HG02970 (cell line): ENCODE measurements around the gene SLC39A11.
"Not testable (repeated sequence)": the region's sequence is repeated elsewhere in the genome, so short reads cannot be mapped to it uniquely, and the experiment has no call there.

Experiments
- ATAC-seq: cut with Tn5 transposase; IDR thresholded peaks from one replicate; pipeline ENCODE4 v1.9.1; 2021; ENCODE audit warnings: mild to moderate bottlenecking, moderate library complexity, moderate number of reproducible peaks; ENCODE audit not compliant: unreplicated experiment, low FRiP score

The SLC39A11 gene

GRCh38 chr17:73092523-73093135 lies at the start of gene SLC39A11:
TSS of gene SLC39A11 (minus strand) at chr17:73092688. CDS start at chr17:73088764, 3,924 bp downstream.
- ATAC-seq, result peak; percentile 98

DNA sequence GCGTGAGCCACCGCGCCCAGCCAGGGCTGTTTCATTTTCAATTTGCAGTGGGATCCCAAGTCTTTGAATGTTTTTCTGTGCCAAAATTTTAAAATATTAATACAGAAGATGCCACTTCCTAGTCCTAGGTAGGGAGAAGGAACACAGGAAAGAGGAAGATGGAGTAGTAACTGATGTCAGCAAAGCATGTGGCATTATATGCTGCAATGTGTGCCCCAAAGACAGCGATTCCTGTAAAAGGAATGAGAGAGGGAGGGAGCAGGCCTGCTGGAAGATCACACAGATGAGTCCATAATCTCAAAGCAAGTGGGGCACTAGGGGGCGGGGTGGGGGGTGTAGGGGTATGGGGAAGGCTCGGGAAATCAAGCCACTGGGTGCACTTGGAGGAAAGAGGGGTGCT lies 48.9 kb upstream of the SLC39A11 start:
- ATAC-seq, result no peak

- no peak for ATAC-seq
Observed at GRCh38 chr17:73140566-73140965, 48.1 kb upstream of the SLC39A11 start.

DNA sequence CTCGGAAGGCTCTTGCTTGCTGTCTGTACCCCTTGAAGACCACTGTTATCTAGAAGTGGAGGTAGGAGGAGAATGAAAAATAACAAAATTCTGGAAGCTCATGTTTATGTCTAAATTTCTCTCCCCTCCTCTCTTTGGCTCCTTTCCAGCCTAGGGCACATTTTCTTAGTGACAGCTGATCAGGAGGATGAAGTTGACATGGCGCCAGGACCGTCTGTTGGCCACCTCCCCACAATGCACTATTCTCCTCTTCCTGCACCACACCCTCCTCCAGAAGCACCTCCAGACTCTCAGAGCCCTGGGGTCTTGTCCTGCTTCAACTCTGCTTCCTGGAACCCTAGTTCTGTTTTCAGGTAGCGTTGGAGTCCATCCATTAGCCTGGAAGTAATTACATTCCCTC lies 46.8 kb upstream of the SLC39A11 start:
- ATAC-seq, result no peak

DNA sequence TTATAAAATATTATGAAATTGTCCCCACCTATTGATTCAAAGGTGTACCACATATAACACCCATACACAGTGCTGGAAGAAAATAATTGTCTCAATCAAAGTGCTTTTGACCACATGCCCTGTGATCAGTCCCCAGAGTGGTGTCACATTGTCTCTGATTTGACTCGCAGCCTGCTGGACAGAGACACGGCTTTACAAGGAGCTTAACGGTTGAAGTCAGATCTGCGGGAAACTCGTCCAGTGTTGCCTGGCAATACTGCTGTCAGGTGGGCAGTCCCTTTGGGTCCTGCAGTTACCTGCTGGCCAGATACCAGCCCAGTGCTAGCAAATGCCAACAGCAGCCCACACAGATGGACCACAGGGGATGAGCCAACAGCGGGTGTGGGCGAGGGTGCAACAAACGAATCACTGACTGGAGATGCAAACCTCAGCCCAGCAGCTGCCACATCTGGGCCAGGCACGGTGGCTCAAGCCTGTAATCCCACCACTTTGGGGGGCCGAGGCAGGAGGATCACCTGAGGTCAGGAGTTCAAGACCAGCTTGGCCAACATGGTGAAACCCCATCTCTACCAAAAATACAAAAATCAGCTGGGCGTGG lies 46.2 kb upstream of the SLC39A11 start:
- ATAC-seq, result no peak

DNA sequence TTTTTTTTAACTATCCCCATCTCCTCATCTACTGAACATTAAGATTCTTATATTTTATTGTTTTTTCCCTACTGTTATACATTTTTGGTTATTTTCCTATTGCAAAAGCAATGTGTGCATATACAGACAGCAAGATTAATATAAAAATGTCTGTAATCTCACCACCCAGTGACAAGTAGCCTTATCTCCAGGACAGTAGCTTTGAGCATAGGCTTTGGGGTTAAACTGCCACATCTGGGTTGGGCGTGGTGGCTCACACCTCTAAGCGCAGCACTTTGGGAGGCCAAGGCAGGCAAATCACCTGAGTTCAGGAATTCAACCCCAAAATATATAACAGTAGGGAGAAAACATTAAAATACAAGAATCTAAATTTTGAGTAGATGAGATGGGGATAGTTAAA lies 44.9 kb upstream of the SLC39A11 start:
- ATAC-seq, result no peak

DNA sequence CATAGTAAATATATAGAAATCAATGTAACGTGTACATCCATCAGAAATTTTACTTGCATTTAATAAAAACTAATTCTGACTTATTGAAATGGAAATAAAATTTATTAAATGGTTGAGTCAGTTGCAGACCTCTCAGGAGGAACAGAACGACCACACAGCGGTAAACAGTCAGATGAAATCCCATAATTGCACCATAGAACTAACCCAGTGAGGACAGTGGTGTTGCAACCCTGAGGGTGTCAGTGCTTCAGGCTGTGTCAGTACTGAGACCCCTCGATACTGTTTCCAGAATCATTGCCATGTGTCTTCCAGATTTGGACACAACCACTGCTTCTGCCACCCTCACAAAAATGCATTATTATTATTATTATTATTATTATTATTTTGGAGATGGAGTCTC lies 43.3 kb upstream of the SLC39A11 start:
- ATAC-seq, result no peak

GRCh38 chr17:73133911-73134649 lies 41.6 kb upstream of the SLC39A11 start:
- ATAC-seq, result no peak

GRCh38 chr17:73132085-73132492 lies 39.6 kb upstream of the SLC39A11 start:
- ATAC-seq, result no peak

DNA sequence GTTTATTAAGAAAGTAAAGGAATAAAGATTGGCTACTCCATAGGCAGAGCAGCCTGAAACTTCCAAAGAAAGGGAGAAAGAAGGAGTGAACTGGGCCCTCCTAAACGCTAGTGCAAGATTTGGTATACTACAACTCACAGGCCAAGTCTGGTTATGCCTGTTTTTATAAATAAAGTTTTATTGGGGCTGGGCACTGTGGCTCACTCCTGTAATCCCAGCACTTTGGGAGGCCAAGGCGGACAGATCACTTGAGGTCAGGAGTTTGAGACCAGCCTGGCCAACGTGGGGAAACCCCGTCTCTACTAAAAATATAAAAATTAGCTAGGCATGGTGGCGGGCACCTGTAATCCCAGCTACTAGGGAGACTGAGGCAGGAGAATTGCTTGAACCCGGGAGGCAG lies 39.0 kb upstream of the SLC39A11 start:
- ATAC-seq, result not testable (repeated sequence)

DNA sequence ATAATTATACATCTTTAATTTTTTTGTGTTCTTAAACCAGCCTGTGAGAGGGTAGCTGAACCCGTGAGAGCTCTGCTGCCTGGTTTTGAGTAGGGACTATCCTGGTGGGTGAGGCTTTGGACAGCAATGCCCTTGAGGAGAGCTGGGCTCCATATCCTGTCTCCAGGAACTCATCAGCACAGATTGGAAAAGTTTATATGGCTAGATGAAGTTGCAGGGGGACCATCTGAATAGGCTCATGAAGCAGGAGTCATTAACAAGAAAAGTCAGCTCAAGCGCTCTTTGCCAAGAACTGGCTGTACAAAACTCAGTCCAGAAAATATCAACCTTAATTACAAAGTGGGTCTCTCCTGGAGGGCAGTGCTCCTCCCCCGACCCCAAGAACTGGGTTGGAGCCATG lies 38.5 kb upstream of the SLC39A11 start:
- no peak for ATAC-seq

DNA sequence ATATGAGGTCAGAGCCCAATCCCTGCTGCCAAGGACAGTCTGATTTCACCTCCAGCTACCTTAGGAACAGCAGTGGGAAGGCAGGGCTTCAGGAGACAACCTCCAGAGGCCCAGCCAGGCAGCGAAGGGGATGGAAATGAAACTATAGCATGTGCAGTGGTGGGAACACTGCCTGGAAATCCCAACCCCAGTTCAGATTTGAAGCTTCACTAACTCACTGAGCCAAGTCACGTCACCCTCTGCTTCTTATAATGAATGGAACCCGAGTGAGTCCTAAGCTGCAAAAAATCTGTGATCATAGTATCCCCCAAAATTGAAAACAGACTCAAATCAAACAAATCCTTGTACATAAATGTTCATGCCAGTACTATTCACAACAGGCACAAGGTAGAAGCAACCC lies 36.0 kb upstream of the SLC39A11 start:
- no peak for ATAC-seq

DNA sequence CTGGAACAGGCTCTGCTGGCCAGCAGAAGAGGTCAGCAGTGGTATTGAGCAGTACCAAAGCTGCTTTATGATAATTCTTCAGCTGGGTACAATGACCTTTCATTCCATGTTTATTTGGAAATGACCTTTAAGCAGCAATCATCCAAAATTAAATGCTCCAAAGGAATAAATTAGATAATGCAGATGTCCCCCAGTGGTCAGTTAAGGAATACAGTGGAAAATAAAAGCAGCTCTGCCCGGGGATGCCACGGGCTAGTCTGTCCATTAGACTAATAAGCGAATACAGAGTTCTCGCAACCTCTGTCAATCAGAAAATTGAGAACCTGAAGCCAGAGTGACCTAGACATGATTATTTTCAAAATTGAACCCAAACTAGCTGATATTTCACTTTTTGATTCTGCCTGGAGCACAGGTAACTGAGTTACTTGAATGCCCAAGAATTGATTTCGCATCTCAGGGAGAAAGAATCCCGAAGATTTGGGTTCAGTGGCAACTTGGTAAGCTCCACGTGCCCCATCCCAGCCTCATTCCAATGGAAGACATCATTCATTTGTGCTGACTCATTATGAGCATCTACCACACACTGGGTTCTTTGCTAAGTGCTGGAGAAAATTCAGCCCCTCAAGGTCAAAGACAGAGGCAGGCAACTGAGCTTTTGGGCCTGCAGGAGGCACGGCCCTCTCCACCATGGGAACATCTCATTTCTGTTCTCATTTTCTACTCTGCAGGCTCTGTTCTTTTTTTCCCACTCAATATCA lies 34.4 kb upstream of the SLC39A11 start:
- no peak for ATAC-seq

DNA sequence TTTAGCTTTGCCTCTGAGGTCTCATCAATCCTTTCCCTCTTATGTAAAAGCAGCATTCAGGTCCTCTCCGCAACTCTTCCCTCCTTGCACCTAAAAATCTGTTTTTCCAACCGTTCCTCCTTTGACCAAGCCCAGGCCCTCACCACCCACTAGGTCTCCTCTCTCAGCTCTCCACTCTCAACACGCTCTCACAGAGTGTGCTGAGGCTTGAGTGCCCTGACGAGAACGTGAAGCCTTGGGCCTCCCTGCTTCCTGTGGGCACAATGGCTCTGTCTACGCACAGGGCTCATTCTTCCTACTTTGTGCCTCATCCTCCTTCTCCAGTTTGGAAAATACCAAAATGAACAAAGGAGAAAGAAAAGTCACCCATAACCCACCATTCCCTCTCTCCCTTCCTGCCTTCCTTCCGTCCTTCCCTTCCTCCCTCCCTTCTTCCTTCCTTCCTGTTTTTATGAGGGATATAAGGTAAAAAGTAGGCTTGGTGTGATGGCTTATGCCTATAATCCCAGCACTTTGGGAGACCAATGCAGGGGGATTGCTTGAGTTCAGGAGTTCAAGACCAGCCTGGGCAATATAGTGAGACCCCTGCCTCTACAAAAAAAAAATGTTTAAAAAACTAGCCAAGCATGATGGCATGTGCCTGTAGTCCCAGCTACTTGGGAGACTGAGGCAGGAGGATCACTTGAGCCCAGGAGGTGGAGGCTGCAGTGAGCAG lies 31.3 kb upstream of the SLC39A11 start:
- no peak for ATAC-seq

DNA sequence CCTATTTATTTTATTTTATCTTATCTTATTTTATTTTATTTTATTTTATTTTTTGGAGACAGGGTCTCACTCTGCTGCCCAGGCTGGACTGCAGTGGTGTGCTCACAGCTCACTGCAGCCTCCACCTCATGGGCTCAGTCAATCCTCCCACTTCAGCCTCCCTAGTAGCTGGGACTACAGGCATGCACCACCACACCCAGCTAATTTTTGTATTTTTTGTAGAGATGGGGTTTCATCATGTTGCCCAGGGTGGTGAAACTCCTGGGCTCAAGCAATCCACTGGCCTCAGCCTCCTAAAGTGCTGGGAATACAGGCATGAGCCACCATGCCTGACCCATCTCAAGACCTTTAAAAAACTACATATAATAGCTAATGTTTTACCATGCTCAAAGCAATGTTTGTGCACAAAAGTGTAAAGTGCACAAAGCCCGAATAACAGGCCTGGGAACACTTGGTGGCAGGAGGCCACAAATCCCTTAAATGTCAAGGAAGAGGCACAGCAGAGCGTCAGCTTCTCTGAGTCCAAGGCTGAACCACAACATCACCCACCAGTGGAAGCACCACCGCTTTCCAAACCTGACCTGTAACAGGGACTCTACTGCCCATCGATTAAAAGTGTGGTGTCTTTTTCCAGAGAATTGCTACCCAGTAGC lies 30.6 kb upstream of the SLC39A11 start:
- ATAC-seq, result no peak

DNA sequence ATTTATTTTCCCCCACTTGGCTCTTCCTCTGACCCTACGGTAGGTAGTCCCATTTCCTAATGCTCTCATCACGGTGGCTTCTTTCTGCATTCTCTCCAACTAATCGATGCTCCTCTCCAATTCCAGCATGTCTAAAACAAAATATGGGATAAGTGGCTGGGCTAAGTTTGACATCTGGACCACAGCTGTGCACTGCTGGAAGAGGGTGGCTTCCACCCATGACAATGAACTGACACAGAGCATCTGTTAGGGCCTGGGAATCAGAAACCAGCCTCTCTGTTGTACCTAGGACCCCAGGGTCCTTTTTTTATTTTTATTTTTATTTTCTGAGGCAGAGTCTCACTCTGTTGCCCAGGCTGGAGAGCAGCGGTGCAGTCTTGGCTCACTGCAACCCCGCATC lies 29.0 kb upstream of the SLC39A11 start:
- no peak for ATAC-seq

DNA sequence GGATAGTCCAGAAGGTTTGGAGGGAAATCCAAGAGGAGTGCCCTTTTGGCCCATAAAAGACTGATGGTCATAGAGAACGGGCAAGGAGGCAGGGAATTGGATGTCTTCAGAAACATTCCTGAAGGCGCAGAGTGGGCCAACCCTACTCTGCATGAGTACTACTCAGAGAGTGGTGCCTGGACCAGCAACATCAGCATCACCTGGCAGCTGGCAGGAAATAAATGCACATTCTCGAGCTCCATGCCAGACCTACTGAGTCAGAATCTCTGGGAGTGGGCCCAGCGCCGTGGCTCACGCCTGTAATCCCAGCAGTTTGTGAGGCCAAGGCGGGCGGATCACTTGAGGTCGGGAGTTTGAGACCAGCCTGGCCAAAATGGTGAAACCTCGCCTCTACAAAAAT lies 27.1 kb upstream of the SLC39A11 start:
- ATAC-seq, result no peak

DNA sequence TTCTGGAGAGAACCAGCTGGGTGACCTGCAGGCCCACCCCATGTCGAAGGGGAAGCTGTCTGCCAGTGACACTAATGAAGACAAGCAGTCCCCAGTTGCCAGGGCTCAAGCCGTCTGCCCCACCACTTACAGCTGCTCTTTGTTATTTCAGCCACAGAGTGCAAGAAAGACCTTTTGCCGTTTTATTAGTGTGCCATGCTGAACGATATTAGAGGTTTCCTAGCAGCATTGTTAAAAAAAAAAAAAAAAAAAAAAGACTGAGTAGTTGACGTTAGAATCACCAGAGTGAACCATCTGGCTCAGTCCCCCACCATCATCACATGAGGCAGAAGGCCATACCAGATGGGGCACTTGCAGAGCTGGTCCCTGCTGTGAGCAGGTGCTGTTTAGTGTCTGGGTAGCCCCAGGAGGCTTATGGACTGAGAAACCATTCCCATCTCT lies 26.5 kb upstream of the SLC39A11 start:
- ATAC-seq, result no peak

- no peak for ATAC-seq
Observed at GRCh38 chr17:73118139-73118538, 25.7 kb upstream of the SLC39A11 start.

- ATAC-seq, result no peak
Observed at GRCh38 chr17:73112246-73112645, 19.8 kb upstream of the SLC39A11 start.
